ENCODE measurements around the gene UBIAD1. TPM values are rescaled to one million over a fixed set of nuclear protein-coding genes. Genes with fewer than 3 reads are reported as not detected.

Gene UBIAD1
- total RNA-seq, 1 experiment from 2014 or later: 14.8 TPM

Other genes starting within 250 kb of the UBIAD1 start
- gene MASP2, start 226.0 kb upstream of the UBIAD1 start, total RNA-seq (2014; rRNA removed): 0.26 and 0.92 TPM in 2 replicates
- gene SRM, start 213.2 kb upstream of the UBIAD1 start, total RNA-seq (2014; rRNA removed): 151 and 290 TPM in 2 replicates
- gene EXOSC10, start 173.3 kb upstream of the UBIAD1 start, total RNA-seq (2014; rRNA removed): 95.9 and 96.3 TPM in 2 replicates
- gene ANGPTL7, start 83.8 kb upstream of the UBIAD1 start, total RNA-seq (2014; rRNA removed): not detected in 2 replicates
- 48.0 and 53.6 TPM in 2 replicates for gene MTOR, start 10.6 kb upstream of the UBIAD1 start, total RNA-seq (2014; rRNA removed)
- 0.35 and 0.40 TPM in 2 replicates for gene DISP3, start 206.0 kb downstream of the UBIAD1 start, total RNA-seq (2014; rRNA removed)